ENCODE results near the gene LCAT. TPM values are rescaled to one million over a fixed set of nuclear protein-coding genes. Genes with fewer than 3 reads are reported as not detected.

Gene LCAT
- total RNA-seq, 1 donor from 2014 or later = 31.9 TPM

GRCh38 chr16:67959536-67960329 is 15.8 kb upstream of the LCAT start:
- Mint-ChIP-seq H3K36me3 (ENCODE audit: insufficient read depth) (peaks cover 15% of the 10 kb centered on the region), H3K9me3 (ENCODE audit: low read depth) (no peaks in the 10 kb centered on the region), H3K4me3 (ENCODE audit: low read depth) (no peak overlapping the region), H3K27me3 (no peaks in the 10 kb centered on the region), H3K4me1 (ENCODE audit: low read depth) (no peaks in the 10 kb centered on the region), H3K27ac (no peak overlapping the region)
- TF ChIP-seq CTCF (IDR thresholded peaks at IDR 0.05; ENCODE audit: unreplicated experiment) = no peak
- DNase-seq (ENCODE audit: low spot score, unreplicated experiment) = no peak

- no peak for DNase-seq (ENCODE audit: low spot score, unreplicated experiment)
- Mint-ChIP-seq H3K9me3 (ENCODE audit: low read depth) (no peaks in the 10 kb centered on the region), H3K4me3 (ENCODE audit: low read depth) (no peak overlapping the region), H3K4me1 (ENCODE audit: low read depth) (no peaks in the 10 kb centered on the region), H3K27me3 (no peaks in the 10 kb centered on the region), H3K36me3 (ENCODE audit: insufficient read depth) (peaks cover 14% of the 10 kb centered on the region), H3K27ac (no peak overlapping the region)
- TF ChIP-seq CTCF (IDR thresholded peaks at IDR 0.05; ENCODE audit: unreplicated experiment) = no peak
These were observed 13.7 kb upstream of the LCAT start for GRCh38 chr16:67957622-67958021.

- no peaks in the 10 kb centered on the region for H3K4me1 Mint-ChIP-seq (ENCODE audit: low read depth)
- H3K27me3 Mint-ChIP-seq = no peaks in the 10 kb centered on the region
- no peaks in the 10 kb centered on the region for H3K9me3 Mint-ChIP-seq (ENCODE audit: low read depth)
- H3K4me3 Mint-ChIP-seq (ENCODE audit: low read depth) = no peak overlapping the region
- DNase-seq (ENCODE audit: low spot score, unreplicated experiment) = no peak
- H3K27ac Mint-ChIP-seq = peak overlapping the region; percentile 44
- no peak for TF ChIP-seq CTCF (IDR thresholded peaks at IDR 0.05; ENCODE audit: unreplicated experiment)
- H3K36me3 Mint-ChIP-seq (ENCODE audit: insufficient read depth) = peaks cover 10% of the 10 kb centered on the region
These were observed 10.7 kb upstream of the LCAT start for GRCh38 chr16:67954421-67955196.

- Mint-ChIP-seq H3K4me3 (ENCODE audit: low read depth) (no peak overlapping the region), H3K36me3 (ENCODE audit: insufficient read depth) (peaks cover 10% of the 10 kb centered on the region), H3K9me3 (ENCODE audit: low read depth) (no peaks in the 10 kb centered on the region), H3K27ac (no peak overlapping the region), H3K4me1 (ENCODE audit: low read depth) (no peaks in the 10 kb centered on the region), H3K27me3 (no peaks in the 10 kb centered on the region)
- DNase-seq (ENCODE audit: low spot score, unreplicated experiment) = no peak
- TF ChIP-seq CTCF (IDR thresholded peaks at IDR 0.05; ENCODE audit: unreplicated experiment) = no peak
These were observed 9.9 kb upstream of the LCAT start for GRCh38 chr16:67953641-67954375.

- DNase-seq (ENCODE audit: low spot score, unreplicated experiment) = no peak
- peaks cover 8% of the 10 kb centered on the region for H3K36me3 Mint-ChIP-seq (ENCODE audit: insufficient read depth)
- H3K27ac Mint-ChIP-seq = no peak overlapping the region
- H3K4me1 Mint-ChIP-seq (ENCODE audit: low read depth) = no peaks in the 10 kb centered on the region
- H3K9me3 Mint-ChIP-seq (ENCODE audit: low read depth) = no peaks in the 10 kb centered on the region
- H3K27me3 Mint-ChIP-seq = no peaks in the 10 kb centered on the region
- no peak for TF ChIP-seq CTCF (IDR thresholded peaks at IDR 0.05; ENCODE audit: unreplicated experiment)
- no peak overlapping the region for H3K4me3 Mint-ChIP-seq (ENCODE audit: low read depth)
These were observed 7.6 kb upstream of the LCAT start for GRCh38 chr16:67951485-67951884.

Measured in progenitor cell of endocrine pancreas (in vitro differentiated cells).